A673 (cell line): ENCODE measurements around the gene RDH16. TPM values are rescaled to one million over a fixed set of nuclear protein-coding genes. Genes with fewer than 3 reads are reported as not detected.
A peak's percentile ranks its signal among the peaks of the same experiment; 100 is the strongest.
"Not testable (repeated sequence)": the region's sequence is repeated elsewhere in the genome, so short reads cannot be mapped to it uniquely, and the experiment has no call there.

ENCODE experiments used
- BruUV-seq: library from RNA; stranded (reverse); fragments of 400-500 nt; replicated peaks from 2 replicates; lab custom pipeline; 2021; lab: Mats Ljungman, UMichigan
- CTCF ChIA-PET: fragments of 300-600 bp; sonication (Branson Sonifier 250); formaldehyde crosslinking; loops from one replicate; lab custom pipeline; 2022; ENCODE audit warnings: antibody characterized with exemption; lab: Charles Lee
- POLR2A ChIA-PET: fragments of 300-600 bp; sonication (Branson Sonifier 250); formaldehyde crosslinking; loops from one replicate; lab custom pipeline; 2022; ENCODE audit warnings: antibody characterized with exemption; ENCODE audit not compliant: low non-redundant PET; lab: Charles Lee
- DNase-seq: peaks from one replicate; pipeline ENCODE4 v3.0.0-alpha.2; 2015; ENCODE audit warnings: low spot score
- H3K27ac ChIP-seq: fragments of 200-600 bp; sonication (generic); 2 replicates; pipeline ENCODE4 v1.5.1; 2016; ENCODE audit warnings: mixed run types, low read depth, mild to moderate bottlenecking, mixed read lengths, antibody characterized with exemption, low read length; ENCODE audit not compliant: poor library complexity, severe bottlenecking
- H3K27me3 ChIP-seq: fragments of 200-600 bp; sonication (generic); replicated peaks from 2 replicates; pipeline ENCODE4 v1.6.1; 2017; ENCODE audit warnings: mixed run types, low read depth, mild to moderate bottlenecking, mixed read lengths, antibody characterized with exemption, low read length; ENCODE audit not compliant: insufficient read depth, poor library complexity
- H3K36me3 ChIP-seq: fragments of 200-600 bp; sonication (generic); 2 replicates; pipeline ENCODE4 v1.6.1; 2016; ENCODE audit warnings: mixed run types, mild to moderate bottlenecking, mixed read lengths, antibody characterized with exemption, low read length; ENCODE audit not compliant: insufficient read depth, poor library complexity, severe bottlenecking
- H3K4me1 ChIP-seq: fragments of 200-600 bp; sonication (generic); 2 replicates; pipeline ENCODE4 v1.6.1; 2017; ENCODE audit warnings: mixed run types, mild to moderate bottlenecking, mixed read lengths, antibody characterized with exemption, low read length; ENCODE audit not compliant: insufficient read depth, poor library complexity, severe bottlenecking
- H3K4me3 ChIP-seq: fragments of 200-600 bp; sonication (generic); 2 replicates; pipeline ENCODE4 v1.5.1; 2016; ENCODE audit warnings: low read depth, mixed run types, mild to moderate bottlenecking, mixed read lengths, low read length; ENCODE audit not compliant: poor library complexity, severe bottlenecking
- H3K9me3 ChIP-seq: fragments of 200-600 bp; sonication (generic); 2 replicates; pipeline ENCODE4 v1.6.1; 2016; ENCODE audit warnings: mixed run types, low read depth, mild to moderate bottlenecking, mixed read lengths, antibody characterized with exemption, low read length; ENCODE audit not compliant: poor library complexity, severe bottlenecking
- EZH2 ChIP-seq: fragments of 200-600 bp; sonication (generic); IDR thresholded peaks from 2 replicates; pipeline ENCODE4 v1.6.1; 2017; ENCODE audit warnings: borderline replicate concordance, low read depth, mild to moderate bottlenecking, mixed read lengths, antibody characterized with exemption, low read length; ENCODE audit not compliant: poor library complexity, severe bottlenecking
- intact Hi-C: fragments of 100-400 bp; cut with micrococcal nuclease; formaldehyde crosslinking; loops from one replicate; pipeline ENCODE4 v1.10.0; 2022; ENCODE audit not compliant: unreplicated experiment
- total RNA-seq: library from RNA; stranded (reverse); gene quantifications from 2 replicates; pipeline ENCODE4 v1.2.3, GENCODE V29; 2021
- TF ChIP-seq, protein P1 (sequence below): fragments of 300-800, 200-600 bp; sonication (generic); conservative IDR thresholded peaks from 2 replicates; pipeline ENCODE4 v1.5.1; 2017; ENCODE audit warnings: low read depth, mild to moderate bottlenecking, antibody characterized with exemption, low read length, moderate library complexity, mixed read lengths

The RDH16 gene
- total RNA-seq, 1 experiment from 2014 or later: 0.24 TPM

DNA sequence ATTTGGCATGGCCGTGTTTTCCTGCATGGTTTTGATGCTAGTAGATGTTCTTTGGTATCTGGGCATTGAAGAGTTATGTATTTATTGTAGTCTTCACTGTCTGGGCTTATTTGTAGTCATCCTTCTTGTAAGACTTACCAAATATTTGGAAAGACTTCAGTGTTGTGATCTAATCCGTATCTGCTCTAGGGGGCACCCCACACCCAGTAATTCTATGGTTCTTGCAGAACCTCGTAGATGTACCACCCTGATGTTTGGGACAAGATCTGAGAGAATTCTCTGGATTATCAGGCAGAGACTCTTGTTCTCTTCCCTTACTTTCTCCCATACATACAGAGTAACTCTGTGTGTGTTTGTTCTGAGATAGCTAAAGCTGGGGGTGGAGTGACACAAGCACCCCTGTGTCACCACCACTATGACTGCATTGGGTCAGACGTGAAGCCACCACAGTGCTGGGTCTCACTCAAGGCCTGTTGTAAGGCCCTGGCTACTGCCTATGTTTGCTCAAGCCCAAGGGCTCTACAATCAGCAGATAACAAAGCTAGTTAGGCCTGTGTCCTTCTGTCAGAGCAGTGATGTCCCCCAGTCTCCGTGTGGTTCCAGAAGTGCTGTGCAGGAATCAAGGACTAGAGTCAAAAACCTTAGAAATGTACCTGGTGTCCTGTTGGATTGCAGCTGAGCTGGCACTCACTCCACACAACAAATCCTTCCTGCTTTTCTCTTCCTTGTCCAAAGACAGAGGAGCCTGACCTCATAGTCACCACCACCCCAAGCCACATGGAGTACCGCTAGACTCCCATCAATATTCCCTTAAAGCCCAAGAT, 9.6 kb downstream of the RDH16 start:
- TF ChIP-seq, protein P1, sequence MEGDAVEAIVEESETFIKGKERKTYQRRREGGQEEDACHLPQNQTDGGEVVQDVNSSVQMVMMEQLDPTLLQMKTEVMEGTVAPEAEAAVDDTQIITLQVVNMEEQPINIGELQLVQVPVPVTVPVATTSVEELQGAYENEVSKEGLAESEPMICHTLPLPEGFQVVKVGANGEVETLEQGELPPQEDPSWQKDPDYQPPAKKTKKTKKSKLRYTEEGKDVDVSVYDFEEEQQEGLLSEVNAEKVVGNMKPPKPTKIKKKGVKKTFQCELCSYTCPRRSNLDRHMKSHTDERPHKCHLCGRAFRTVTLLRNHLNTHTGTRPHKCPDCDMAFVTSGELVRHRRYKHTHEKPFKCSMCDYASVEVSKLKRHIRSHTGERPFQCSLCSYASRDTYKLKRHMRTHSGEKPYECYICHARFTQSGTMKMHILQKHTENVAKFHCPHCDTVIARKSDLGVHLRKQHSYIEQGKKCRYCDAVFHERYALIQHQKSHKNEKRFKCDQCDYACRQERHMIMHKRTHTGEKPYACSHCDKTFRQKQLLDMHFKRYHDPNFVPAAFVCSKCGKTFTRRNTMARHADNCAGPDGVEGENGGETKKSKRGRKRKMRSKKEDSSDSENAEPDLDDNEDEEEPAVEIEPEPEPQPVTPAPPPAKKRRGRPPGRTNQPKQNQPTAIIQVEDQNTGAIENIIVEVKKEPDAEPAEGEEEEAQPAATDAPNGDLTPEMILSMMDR: 0 out of 2 replicates have a peak, but pooled peaks have one; percentile 22
- TF ChIP-seq EZH2: no peak
- no peaks in the 10 kb centered on the region for H3K9me3 ChIP-seq
- no peak overlapping the region for H3K27ac ChIP-seq
- BruUV-seq: no TSS peak
- intact Hi-C loops: no loop called here
- H3K36me3 ChIP-seq: no peaks in the 10 kb centered on the region
- POLR2A ChIA-PET: no interaction called here
- H3K4me3 ChIP-seq: no peak overlapping the region
- CTCF ChIA-PET: no interaction called here
- DNase-seq: no peak
- no peaks in the 10 kb centered on the region for H3K27me3 ChIP-seq
- no peaks in the 10 kb centered on the region for H3K4me1 ChIP-seq

GRCh38 chr12:56943878-56944277, 13.5 kb downstream of the RDH16 start:
- H3K4me3 ChIP-seq: no peak overlapping the region
- BruUV-seq: no TSS peak
- no peaks in the 10 kb centered on the region for H3K9me3 ChIP-seq
- ChIA-PET POLR2A (no interaction called here), CTCF (no interaction called here)
- H3K27me3 ChIP-seq: no peaks in the 10 kb centered on the region
- H3K36me3 ChIP-seq: no peaks in the 10 kb centered on the region
- H3K4me1 ChIP-seq: peaks cover 7% of the 10 kb centered on the region
- no peak for TF ChIP-seq EZH2
- TF ChIP-seq, protein P1: no peak
- H3K27ac ChIP-seq: no peak overlapping the region
- intact Hi-C loops: no loop called here
- DNase-seq: no peak

GRCh38 chr12:56943374-56943773, 14.0 kb downstream of the RDH16 start:
- H3K27me3 ChIP-seq, intact Hi-C loops, CTCF ChIA-PET: not testable (repeated sequence)

More at GRCh38 chr12:56943374-56943773, 14.0 kb downstream of the RDH16 start:
- H3K4me1 ChIP-seq, BruUV-seq, H3K27ac ChIP-seq, H3K4me3 ChIP-seq, DNase-seq, POLR2A ChIA-PET, H3K36me3 ChIP-seq, H3K9me3 ChIP-seq: not testable (repeated sequence)
